Effector memory CD4-positive, alpha-beta T cell (primary cell): ENCODE measurements around the gene CYP3A5.
"Not testable (repeated sequence)": the region's sequence is repeated elsewhere in the genome, so short reads cannot be mapped to it uniquely, and the experiment has no call there.

Experiments used
- DNase-seq, 3 donors: peaks; one replicate each; pipeline ENCODE4 v3.0.0-alpha.2; 2020
- H3K27ac ChIP-seq: 2 replicates; pipeline ENCODE4 v1.7.0; 2013; ENCODE audit warnings: mild to moderate bottlenecking, low read length, moderate library complexity; ENCODE audit not compliant: insufficient read depth, poor library complexity, severe bottlenecking
- H3K27me3 ChIP-seq: replicated peaks from 2 replicates; pipeline ENCODE4 v1.7.0; 2013; ENCODE audit warnings: mild to moderate bottlenecking, low read length; ENCODE audit not compliant: insufficient read depth, control insufficient read depth, poor library complexity, severe bottlenecking
- H3K36me3 ChIP-seq: 2 replicates; pipeline ENCODE4 v1.7.0; 2013; ENCODE audit warnings: mild to moderate bottlenecking, low read length, moderate library complexity; ENCODE audit not compliant: control insufficient read depth, insufficient read depth
- H3K4me1 ChIP-seq: 2 replicates; pipeline ENCODE4 v1.7.0; 2013; ENCODE audit warnings: low read length, mild to moderate bottlenecking; ENCODE audit not compliant: control insufficient read depth, insufficient read depth, poor library complexity, severe bottlenecking
- H3K4me3 ChIP-seq: 2 replicates; pipeline ENCODE4 v1.7.0; 2013; ENCODE audit warnings: low read length, low read depth, mild to moderate bottlenecking; ENCODE audit not compliant: insufficient read depth, poor library complexity, severe bottlenecking
- H3K9me3 ChIP-seq: 2 replicates; pipeline ENCODE4 v1.7.0; 2013; ENCODE audit warnings: mild to moderate bottlenecking, low read length, moderate library complexity; ENCODE audit not compliant: control insufficient read depth

The CYP3A5 gene

GRCh38 chr7:99666013-99666395 is 13.8 kb downstream of the CYP3A5 start:
- no peak for DNase-seq
- H3K9me3 ChIP-seq = no peaks in the 10 kb centered on the region
- no peaks in the 10 kb centered on the region for H3K4me1 ChIP-seq
- no peaks in the 10 kb centered on the region for H3K36me3 ChIP-seq
- H3K27ac ChIP-seq = no peak overlapping the region
- no peak overlapping the region for H3K4me3 ChIP-seq
- H3K27me3 ChIP-seq = no peaks in the 10 kb centered on the region

- no peak for DNase-seq
- Histone ChIP-seq H3K27ac (no peak overlapping the region), H3K36me3 (no peaks in the 10 kb centered on the region), H3K27me3 (no peaks in the 10 kb centered on the region), H3K4me1 (no peaks in the 10 kb centered on the region), H3K4me3 (no peak overlapping the region), H3K9me3 (no peaks in the 10 kb centered on the region)
These were observed 14.3 kb downstream of the CYP3A5 start for GRCh38 chr7:99665312-99666012.

- not testable (repeated sequence) for H3K27me3 ChIP-seq, H3K4me3 ChIP-seq, DNase-seq, H3K4me1 ChIP-seq, H3K9me3 ChIP-seq, H3K36me3 ChIP-seq, H3K27ac ChIP-seq
These were observed 21.9 kb downstream of the CYP3A5 start for GRCh38 chr7:99657879-99658278.

- not testable (repeated sequence) for H3K27ac ChIP-seq, H3K27me3 ChIP-seq, H3K4me1 ChIP-seq, H3K4me3 ChIP-seq, DNase-seq, H3K9me3 ChIP-seq, H3K36me3 ChIP-seq
These were observed 25.2 kb downstream of the CYP3A5 start for GRCh38 chr7:99654626-99655025.

- DNase-seq = no peak
- no peak overlapping the region for H3K27ac ChIP-seq
- no peaks in the 10 kb centered on the region for H3K27me3 ChIP-seq
- H3K4me1 ChIP-seq = no peaks in the 10 kb centered on the region
- no peak overlapping the region for H3K4me3 ChIP-seq
- H3K9me3 ChIP-seq = no peaks in the 10 kb centered on the region
- H3K36me3 ChIP-seq = no peaks in the 10 kb centered on the region
These were observed 26.0 kb downstream of the CYP3A5 start for GRCh38 chr7:99653754-99654153.

- not testable (repeated sequence) for H3K4me3 ChIP-seq, H3K36me3 ChIP-seq, H3K9me3 ChIP-seq, H3K4me1 ChIP-seq, H3K27ac ChIP-seq, H3K27me3 ChIP-seq, DNase-seq
These were observed 26.5 kb downstream of the CYP3A5 start for GRCh38 chr7:99653269-99653668.

- H3K9me3 ChIP-seq = no peaks in the 10 kb centered on the region
- no peak overlapping the region for H3K4me3 ChIP-seq
- DNase-seq = no peak
- no peaks in the 10 kb centered on the region for H3K36me3 ChIP-seq
- H3K4me1 ChIP-seq = no peaks in the 10 kb centered on the region
- no peaks in the 10 kb centered on the region for H3K27me3 ChIP-seq
- no peak overlapping the region for H3K27ac ChIP-seq
These were observed 27.1 kb downstream of the CYP3A5 start for GRCh38 chr7:99652671-99653070.

- Histone ChIP-seq H3K27ac (no peak overlapping the region), H3K4me3 (no peak overlapping the region), H3K36me3 (no peaks in the 10 kb centered on the region), H3K4me1 (no peaks in the 10 kb centered on the region), H3K9me3 (no peaks in the 10 kb centered on the region), H3K27me3 (no peaks in the 10 kb centered on the region)
- DNase-seq = no peak
These were observed 28.5 kb downstream of the CYP3A5 start for GRCh38 chr7:99651290-99651689.

- Histone ChIP-seq H3K9me3 (no peaks in the 10 kb centered on the region), H3K27me3 (no peaks in the 10 kb centered on the region), H3K4me3 (no peak overlapping the region), H3K4me1 (no peaks in the 10 kb centered on the region), H3K27ac (no peak overlapping the region), H3K36me3 (no peaks in the 10 kb centered on the region)
- no peak for DNase-seq
These were observed 31.0 kb downstream of the CYP3A5 start for GRCh38 chr7:99648843-99649242.

- H3K4me1 ChIP-seq = no peaks in the 10 kb centered on the region
- H3K27ac ChIP-seq = no peak overlapping the region
- no peaks in the 10 kb centered on the region for H3K27me3 ChIP-seq
- no peaks in the 10 kb centered on the region for H3K36me3 ChIP-seq
- H3K9me3 ChIP-seq = no peaks in the 10 kb centered on the region
- no peak overlapping the region for H3K4me3 ChIP-seq
- DNase-seq = no peak
These were observed 34.2 kb downstream of the CYP3A5 start for GRCh38 chr7:99645590-99645989.
